HepG2 (cell line): ENCODE measurements around the gene RNASE13. TPM values are rescaled to one million over a fixed set of nuclear protein-coding genes. Genes with fewer than 3 reads are reported as not detected.
A peak's percentile ranks its signal among the peaks of the same experiment; 100 is the strongest.

ENCODE experiments used
- MED1 ChIP-seq: sonication (generic); formaldehyde crosslinking; IDR thresholded peaks from 2 replicates; pipeline ENCODE4 v1.4.0; 2020; ENCODE audit warnings: missing genetic modification reagents
- TARDBP ChIP-seq: sonication (generic); formaldehyde crosslinking; IDR thresholded peaks from 2 replicates; pipeline ENCODE4 v1.8.0; 2022; ENCODE audit warnings: mild to moderate bottlenecking, missing genetic modification reagents
- U2AF2 ChIP-seq: fragments of 200-400 bp; formaldehyde crosslinking; IDR thresholded peaks from 2 replicates; pipeline ENCODE4 v1.6.1; 2017; ENCODE audit warnings: low read depth, mild to moderate bottlenecking, low read length
- ZFP36 ChIP-seq: fragments of 150-350 bp; IDR thresholded peaks from 2 replicates; pipeline ENCODE4 v1.6.1; 2018; ENCODE audit warnings: borderline replicate concordance, low read length, low read depth; ENCODE audit not compliant: partially characterized antibody
- polyA plus RNA-seq, 8 experiments: library from polyadenylated mRNA; depleted of rRNA in 3 of 8; stranded (reverse) in 7 of 8; unstranded in 1 of 8; fragments of >200 nt; fragmentation: Illumina TruSeq in 4 of 8; extraction: Trizol in 4 of 8; gene quantifications; 2 replicates each; pipeline versions ENCODE4 v1.2.1 to v1.2.3, GENCODE V29; 2011 to 2016; ENCODE audit warnings: low read depth in 4 of 8, missing spikeins in 1 of 8, mixed read lengths in 1 of 8; ENCODE audit not compliant: insufficient read depth in 1 of 8
- total RNA-seq, 5 experiments: library from RNA; depleted of rRNA; stranded (reverse); fragments of >200 nt; fragmentation: Illumina TruSeq; extraction: Trizol; gene quantifications; 2 replicates each; pipeline ENCODE4 v1.2.3, GENCODE V29; 2016; ENCODE audit warnings: low read depth in 1 of 5
- TF ChIP-seq, protein P1 (sequence below): sonication (generic); formaldehyde crosslinking; IDR thresholded peaks from 2 replicates; pipeline ENCODE4 v1.9.0; 2021; ENCODE audit warnings: missing genetic modification reagents, borderline replicate concordance
- TF ChIP-seq, protein P2 (sequence below): sonication (generic); formaldehyde crosslinking; IDR thresholded peaks from 2 replicates; pipeline ENCODE4 v1.8.0; 2022; ENCODE audit warnings: missing genetic modification reagents, low read depth, mild to moderate bottlenecking, borderline replicate concordance
- TF ChIP-seq, protein P3 (sequence below): sonication (generic); formaldehyde crosslinking; IDR thresholded peaks from 2 replicates; pipeline ENCODE4 v1.9.0; 2021; ENCODE audit warnings: missing genetic modification reagents, mild to moderate bottlenecking, borderline replicate concordance
- TF ChIP-seq, protein P4 (sequence below): sonication (generic); formaldehyde crosslinking; IDR thresholded peaks from 2 replicates; pipeline ENCODE4 v1.4.0; 2020; ENCODE audit warnings: missing genetic modification reagents, borderline replicate concordance
- TF ChIP-seq, protein P5 (sequence below): sonication (generic); formaldehyde crosslinking; IDR thresholded peaks from 2 replicates; pipeline ENCODE4 v1.4.0; 2020; ENCODE audit warnings: mild to moderate bottlenecking, missing genetic modification reagents
- TF ChIP-seq, protein P6 (sequence below): sonication (generic); formaldehyde crosslinking; IDR thresholded peaks from 2 replicates; pipeline ENCODE4 v1.4.0; 2020; ENCODE audit warnings: mild to moderate bottlenecking, missing genetic modification reagents

RNASE13 gene
- total and polyA plus RNA-seq, 2 of the 13 experiments (the other 11 are each of a cell fraction or from before 2014, with no cell fraction given): 1.0 TPM; not detected in 1

DNA sequence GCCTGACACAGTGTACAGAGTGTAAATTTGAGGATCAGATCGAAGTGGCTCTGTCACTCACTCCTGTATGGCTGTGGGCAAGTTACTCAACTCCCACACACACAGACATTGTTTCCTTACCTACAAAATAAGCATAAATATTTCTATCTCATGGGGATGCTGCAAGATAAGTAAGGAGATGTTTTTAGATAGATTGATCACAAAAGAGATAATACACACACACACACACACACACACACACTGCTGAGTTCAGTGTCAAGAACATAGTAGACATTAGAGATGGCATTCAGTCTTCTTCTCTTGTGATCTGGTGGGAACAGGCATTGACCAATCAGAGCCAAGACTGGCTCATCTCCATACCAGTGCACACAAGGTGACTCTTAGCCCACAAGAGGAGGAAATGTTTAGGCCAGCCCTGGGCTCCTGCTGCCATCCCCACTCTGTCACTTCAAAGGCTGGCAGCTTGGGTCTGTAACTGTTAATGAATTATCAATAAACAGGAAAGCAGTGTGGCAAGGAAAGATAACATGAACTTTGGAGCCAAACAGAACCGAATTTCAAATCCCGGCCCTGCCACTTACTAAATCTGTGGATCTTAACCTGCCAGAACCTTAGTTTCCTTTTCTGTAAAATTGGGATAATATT, 19.6 kb upstream of the RNASE13 start (continued):
- TF ChIP-seq, protein P1, sequence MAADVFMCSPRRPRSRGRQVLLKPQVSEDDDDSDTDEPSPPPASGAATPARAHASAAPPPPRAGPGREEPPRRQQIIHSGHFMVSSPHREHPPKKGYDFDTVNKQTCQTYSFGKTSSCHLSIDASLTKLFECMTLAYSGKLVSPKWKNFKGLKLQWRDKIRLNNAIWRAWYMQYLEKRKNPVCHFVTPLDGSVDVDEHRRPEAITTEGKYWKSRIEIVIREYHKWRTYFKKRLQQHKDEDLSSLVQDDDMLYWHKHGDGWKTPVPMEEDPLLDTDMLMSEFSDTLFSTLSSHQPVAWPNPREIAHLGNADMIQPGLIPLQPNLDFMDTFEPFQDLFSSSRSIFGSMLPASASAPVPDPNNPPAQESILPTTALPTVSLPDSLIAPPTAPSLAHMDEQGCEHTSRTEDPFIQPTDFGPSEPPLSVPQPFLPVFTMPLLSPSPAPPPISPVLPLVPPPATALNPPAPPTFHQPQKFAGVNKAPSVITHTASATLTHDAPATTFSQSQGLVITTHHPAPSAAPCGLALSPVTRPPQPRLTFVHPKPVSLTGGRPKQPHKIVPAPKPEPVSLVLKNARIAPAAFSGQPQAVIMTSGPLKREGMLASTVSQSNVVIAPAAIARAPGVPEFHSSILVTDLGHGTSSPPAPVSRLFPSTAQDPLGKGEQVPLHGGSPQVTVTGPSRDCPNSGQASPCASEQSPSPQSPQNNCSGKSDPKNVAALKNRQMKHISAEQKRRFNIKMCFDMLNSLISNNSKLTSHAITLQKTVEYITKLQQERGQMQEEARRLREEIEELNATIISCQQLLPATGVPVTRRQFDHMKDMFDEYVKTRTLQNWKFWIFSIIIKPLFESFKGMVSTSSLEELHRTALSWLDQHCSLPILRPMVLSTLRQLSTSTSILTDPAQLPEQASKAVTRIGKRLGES (CRISPR knock-in tag): no peak
- TF ChIP-seq TARDBP: peak; percentile 95
- TF ChIP-seq, protein P2, sequence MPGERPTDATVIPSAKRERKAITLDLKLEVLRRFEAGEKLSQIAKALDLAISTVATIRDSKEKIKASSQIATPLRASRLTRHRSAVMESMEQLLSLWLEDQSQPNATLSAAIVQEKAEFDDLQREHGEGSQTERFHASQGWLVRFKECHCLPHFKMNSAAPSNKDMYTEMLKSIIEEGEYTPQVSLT: no peak
- TF ChIP-seq ZFP36: no peak
- no peak for TF ChIP-seq U2AF2
- TF ChIP-seq, protein P3, sequence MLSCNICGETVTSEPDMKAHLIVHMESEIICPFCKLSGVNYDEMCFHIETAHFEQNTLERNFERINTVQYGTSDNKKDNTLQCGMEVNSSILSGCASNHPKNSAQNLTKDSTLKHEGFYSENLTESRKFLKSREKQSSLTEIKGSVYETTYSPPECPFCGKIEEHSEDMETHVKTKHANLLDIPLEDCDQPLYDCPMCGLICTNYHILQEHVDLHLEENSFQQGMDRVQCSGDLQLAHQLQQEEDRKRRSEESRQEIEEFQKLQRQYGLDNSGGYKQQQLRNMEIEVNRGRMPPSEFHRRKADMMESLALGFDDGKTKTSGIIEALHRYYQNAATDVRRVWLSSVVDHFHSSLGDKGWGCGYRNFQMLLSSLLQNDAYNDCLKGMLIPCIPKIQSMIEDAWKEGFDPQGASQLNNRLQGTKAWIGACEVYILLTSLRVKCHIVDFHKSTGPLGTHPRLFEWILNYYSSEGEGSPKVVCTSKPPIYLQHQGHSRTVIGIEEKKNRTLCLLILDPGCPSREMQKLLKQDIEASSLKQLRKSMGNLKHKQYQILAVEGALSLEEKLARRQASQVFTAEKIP (CRISPR knock-in tag): no peak
- TF ChIP-seq MED1: peak; percentile 99
- TF ChIP-seq, protein P4, sequence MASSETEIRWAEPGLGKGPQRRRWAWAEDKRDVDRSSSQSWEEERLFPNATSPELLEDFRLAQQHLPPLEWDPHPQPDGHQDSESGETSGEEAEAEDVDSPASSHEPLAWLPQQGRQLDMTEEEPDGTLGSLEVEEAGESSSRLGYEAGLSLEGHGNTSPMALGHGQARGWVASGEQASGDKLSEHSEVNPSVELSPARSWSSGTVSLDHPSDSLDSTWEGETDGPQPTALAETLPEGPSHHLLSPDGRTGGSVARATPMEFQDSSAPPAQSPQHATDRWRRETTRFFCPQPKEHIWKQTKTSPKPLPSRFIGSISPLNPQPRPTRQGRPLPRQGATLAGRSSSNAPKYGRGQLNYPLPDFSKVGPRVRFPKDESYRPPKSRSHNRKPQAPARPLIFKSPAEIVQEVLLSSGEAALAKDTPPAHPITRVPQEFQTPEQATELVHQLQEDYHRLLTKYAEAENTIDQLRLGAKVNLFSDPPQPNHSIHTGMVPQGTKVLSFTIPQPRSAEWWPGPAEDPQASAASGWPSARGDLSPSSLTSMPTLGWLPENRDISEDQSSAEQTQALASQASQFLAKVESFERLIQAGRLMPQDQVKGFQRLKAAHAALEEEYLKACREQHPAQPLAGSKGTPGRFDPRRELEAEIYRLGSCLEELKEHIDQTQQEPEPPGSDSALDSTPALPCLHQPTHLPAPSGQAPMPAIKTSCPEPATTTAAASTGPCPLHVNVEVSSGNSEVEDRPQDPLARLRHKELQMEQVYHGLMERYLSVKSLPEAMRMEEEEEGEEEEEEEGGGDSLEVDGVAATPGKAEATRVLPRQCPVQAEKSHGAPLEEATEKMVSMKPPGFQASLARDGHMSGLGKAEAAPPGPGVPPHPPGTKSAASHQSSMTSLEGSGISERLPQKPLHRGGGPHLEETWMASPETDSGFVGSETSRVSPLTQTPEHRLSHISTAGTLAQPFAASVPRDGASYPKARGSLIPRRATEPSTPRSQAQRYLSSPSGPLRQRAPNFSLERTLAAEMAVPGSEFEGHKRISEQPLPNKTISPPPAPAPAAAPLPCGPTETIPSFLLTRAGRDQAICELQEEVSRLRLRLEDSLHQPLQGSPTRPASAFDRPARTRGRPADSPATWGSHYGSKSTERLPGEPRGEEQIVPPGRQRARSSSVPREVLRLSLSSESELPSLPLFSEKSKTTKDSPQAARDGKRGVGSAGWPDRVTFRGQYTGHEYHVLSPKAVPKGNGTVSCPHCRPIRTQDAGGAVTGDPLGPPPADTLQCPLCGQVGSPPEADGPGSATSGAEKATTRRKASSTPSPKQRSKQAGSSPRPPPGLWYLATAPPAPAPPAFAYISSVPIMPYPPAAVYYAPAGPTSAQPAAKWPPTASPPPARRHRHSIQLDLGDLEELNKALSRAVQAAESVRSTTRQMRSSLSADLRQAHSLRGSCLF (CRISPR knock-in tag): no peak
- TF ChIP-seq, protein P5, sequence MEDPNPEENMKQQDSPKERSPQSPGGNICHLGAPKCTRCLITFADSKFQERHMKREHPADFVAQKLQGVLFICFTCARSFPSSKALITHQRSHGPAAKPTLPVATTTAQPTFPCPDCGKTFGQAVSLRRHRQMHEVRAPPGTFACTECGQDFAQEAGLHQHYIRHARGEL: no peak
- TF ChIP-seq, protein P6, sequence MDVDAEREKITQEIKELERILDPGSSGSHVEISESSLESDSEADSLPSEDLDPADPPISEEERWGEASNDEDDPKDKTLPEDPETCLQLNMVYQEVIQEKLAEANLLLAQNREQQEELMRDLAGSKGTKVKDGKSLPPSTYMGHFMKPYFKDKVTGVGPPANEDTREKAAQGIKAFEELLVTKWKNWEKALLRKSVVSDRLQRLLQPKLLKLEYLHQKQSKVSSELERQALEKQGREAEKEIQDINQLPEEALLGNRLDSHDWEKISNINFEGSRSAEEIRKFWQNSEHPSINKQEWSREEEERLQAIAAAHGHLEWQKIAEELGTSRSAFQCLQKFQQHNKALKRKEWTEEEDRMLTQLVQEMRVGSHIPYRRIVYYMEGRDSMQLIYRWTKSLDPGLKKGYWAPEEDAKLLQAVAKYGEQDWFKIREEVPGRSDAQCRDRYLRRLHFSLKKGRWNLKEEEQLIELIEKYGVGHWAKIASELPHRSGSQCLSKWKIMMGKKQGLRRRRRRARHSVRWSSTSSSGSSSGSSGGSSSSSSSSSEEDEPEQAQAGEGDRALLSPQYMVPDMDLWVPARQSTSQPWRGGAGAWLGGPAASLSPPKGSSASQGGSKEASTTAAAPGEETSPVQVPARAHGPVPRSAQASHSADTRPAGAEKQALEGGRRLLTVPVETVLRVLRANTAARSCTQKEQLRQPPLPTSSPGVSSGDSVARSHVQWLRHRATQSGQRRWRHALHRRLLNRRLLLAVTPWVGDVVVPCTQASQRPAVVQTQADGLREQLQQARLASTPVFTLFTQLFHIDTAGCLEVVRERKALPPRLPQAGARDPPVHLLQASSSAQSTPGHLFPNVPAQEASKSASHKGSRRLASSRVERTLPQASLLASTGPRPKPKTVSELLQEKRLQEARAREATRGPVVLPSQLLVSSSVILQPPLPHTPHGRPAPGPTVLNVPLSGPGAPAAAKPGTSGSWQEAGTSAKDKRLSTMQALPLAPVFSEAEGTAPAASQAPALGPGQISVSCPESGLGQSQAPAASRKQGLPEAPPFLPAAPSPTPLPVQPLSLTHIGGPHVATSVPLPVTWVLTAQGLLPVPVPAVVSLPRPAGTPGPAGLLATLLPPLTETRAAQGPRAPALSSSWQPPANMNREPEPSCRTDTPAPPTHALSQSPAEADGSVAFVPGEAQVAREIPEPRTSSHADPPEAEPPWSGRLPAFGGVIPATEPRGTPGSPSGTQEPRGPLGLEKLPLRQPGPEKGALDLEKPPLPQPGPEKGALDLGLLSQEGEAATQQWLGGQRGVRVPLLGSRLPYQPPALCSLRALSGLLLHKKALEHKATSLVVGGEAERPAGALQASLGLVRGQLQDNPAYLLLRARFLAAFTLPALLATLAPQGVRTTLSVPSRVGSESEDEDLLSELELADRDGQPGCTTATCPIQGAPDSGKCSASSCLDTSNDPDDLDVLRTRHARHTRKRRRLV: no peak
